ENCODE results near the gene SLC7A10.
"Not testable (repeated sequence)": the region's sequence is repeated elsewhere in the genome, so short reads cannot be mapped to it uniquely, and the experiment has no call there.

The SLC7A10 gene

GRCh38 chr19:33193865-33194362 lies 31.7 kb downstream of the SLC7A10 start, which contains the start of gene LRP3:
LRP3 (plus strand) TSS chr19:33194330; CDS start chr19:33194786, 456 bp downstream.
- Histone ChIP-seq H3K4me3 (peak within 1 kb of the TSS; percentile 49 to 64 (median 55)), H3K27ac (peak within 1 kb of the TSS in 14 of 21 experiments; percentile 0 to 85 (median 68))

- peak overlapping the region in 1 of 21 experiments; percentile 38 for H3K27ac ChIP-seq
- peak overlapping the region in 1 of 7 experiments; percentile 26 for H3K4me3 ChIP-seq
Observed at GRCh38 chr19:33193269-33193864, 32.3 kb downstream of the SLC7A10 start.

- Histone ChIP-seq H3K4me3 (no peak overlapping the region), H3K27ac (no peak overlapping the region)
Observed at GRCh38 chr19:33192010-33192409, 33.6 kb downstream of the SLC7A10 start.

- Histone ChIP-seq H3K4me3 (no peak overlapping the region), H3K27ac (no peak overlapping the region)
Observed at GRCh38 chr19:33191501-33191900, 34.1 kb downstream of the SLC7A10 start.

- H3K4me3 ChIP-seq = not testable (repeated sequence)
Observed at GRCh38 chr19:33191092-33191491, 34.6 kb downstream of the SLC7A10 start.

GRCh38 chr19:33189453-33189852 lies 36.2 kb downstream of the SLC7A10 start:
- Histone ChIP-seq H3K4me3 (no peak overlapping the region), H3K27ac (no peak overlapping the region)

More at GRCh38 chr19:33191092-33191491, 34.6 kb downstream of the SLC7A10 start:
- H3K27ac ChIP-seq = not testable (repeated sequence)

- Histone ChIP-seq H3K4me3 (no peak overlapping the region), H3K27ac (no peak overlapping the region)
Observed at GRCh38 chr19:33187183-33187540, 38.5 kb downstream of the SLC7A10 start.

- H3K4me3 ChIP-seq = no peak overlapping the region
- no peak overlapping the region for H3K27ac ChIP-seq
Observed at GRCh38 chr19:33186431-33187182, 39.0 kb downstream of the SLC7A10 start.

GRCh38 chr19:33177417-33177979 lies 48.2 kb downstream of the SLC7A10 start:
- peak overlapping the region in 20 of 21 experiments; percentile 89 to 99 (median 94) for H3K27ac ChIP-seq
- peak overlapping the region; percentile 69 to 89 (median 81) for H3K4me3 ChIP-seq

- peak overlapping the region; percentile 69 to 89 (median 81) for H3K4me3 ChIP-seq
- peak overlapping the region; percentile 77 to 99 (median 95) for H3K27ac ChIP-seq
Observed at GRCh38 chr19:33176670-33177416, 48.8 kb downstream of the SLC7A10 start.

- peak overlapping the region; percentile 77 to 99 (median 95) for H3K27ac ChIP-seq
- peak overlapping the region; percentile 69 to 89 (median 81) for H3K4me3 ChIP-seq
Observed at GRCh38 chr19:33175886-33176669, 49.6 kb downstream of the SLC7A10 start.

GRCh38 chr19:33175156-33175782 lies 50.4 kb downstream of the SLC7A10 start:
- H3K4me3 ChIP-seq = peak overlapping the region in 1 of 7 experiments; percentile 69
- H3K27ac ChIP-seq = peak overlapping the region in 2 of 21 experiments; percentile 96 to 97

- no peak overlapping the region for H3K4me3 ChIP-seq
- H3K27ac ChIP-seq = no peak overlapping the region
Observed at GRCh38 chr19:33174186-33174585, 51.5 kb downstream of the SLC7A10 start.

- Histone ChIP-seq H3K4me3 (no peak overlapping the region), H3K27ac (no peak overlapping the region)
Observed at GRCh38 chr19:33171916-33172359, 53.7 kb downstream of the SLC7A10 start.

- H3K27ac ChIP-seq = no peak overlapping the region
Observed at GRCh38 chr19:33171222-33171795, 54.3 kb downstream of the SLC7A10 start.

GRCh38 chr19:33168528-33168927 lies 57.1 kb downstream of the SLC7A10 start:
- Histone ChIP-seq H3K27ac (no peak overlapping the region), H3K4me3 (no peak overlapping the region)

More at GRCh38 chr19:33171222-33171795, 54.3 kb downstream of the SLC7A10 start:
- no peak overlapping the region for H3K4me3 ChIP-seq

GRCh38 chr19:33167438-33167837 lies 58.2 kb downstream of the SLC7A10 start:
- H3K4me3 ChIP-seq = no peak overlapping the region
- no peak overlapping the region for H3K27ac ChIP-seq

- not testable (repeated sequence) for H3K27ac ChIP-seq, H3K4me3 ChIP-seq
Observed at GRCh38 chr19:33166037-33166436, 59.6 kb downstream of the SLC7A10 start.

Measured in skin epidermis (tissue), 12 donors.